Tibial nerve (tissue), 4 donors: ENCODE results near the gene GULP1.

Experiments used
- EP300 ChIP-seq, 2 donors: sonication (generic); formaldehyde crosslinking; IDR thresholded peaks; one replicate each; pipeline ENCODE4 v1.6.1; 2017; ENCODE audit warnings: antibody characterized with exemption in 2 of 2, mild to moderate bottlenecking in 1 of 2
- POLR2A ChIP-seq, 2 donors: fragments of 450-650 bp; IDR thresholded peaks; one replicate each; pipeline ENCODE4 v1.6.1; 2017; ENCODE audit warnings: antibody characterized with exemption in 2 of 2, mild to moderate bottlenecking in 2 of 2, moderate library complexity in 2 of 2
- TF ChIP-seq, protein P1 (sequence below), 5 experiments: fragments of 200-600 bp in 3 of 5; fragments of 450-650 bp in 2 of 5; sonication (generic) in 3 of 5; IDR thresholded peaks; one replicate each; pipeline ENCODE4 v1.5.1; 2016 to 2019; ENCODE audit warnings: antibody characterized with exemption in 5 of 5, mild to moderate bottlenecking in 3 of 5, moderate library complexity in 2 of 5

DNA sequence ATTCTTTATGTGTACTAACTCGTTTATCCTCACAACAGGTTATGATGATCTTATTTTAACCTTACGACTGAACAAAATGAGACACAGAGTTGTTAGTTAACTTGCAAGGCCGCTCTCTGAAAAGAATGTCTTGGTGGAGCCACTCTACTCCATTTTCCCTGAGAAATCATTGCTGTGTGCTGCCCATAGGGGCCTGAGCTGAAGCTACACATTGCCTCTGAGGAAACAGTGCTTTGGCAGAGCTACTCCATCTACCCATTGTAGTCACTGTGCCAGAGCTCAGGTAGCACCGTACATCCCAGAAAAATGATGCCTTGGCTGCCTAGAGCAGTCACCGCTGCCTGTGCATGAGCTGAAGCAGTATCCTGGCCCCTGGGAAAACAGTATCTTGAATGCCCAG is 61.6 kb downstream of the GULP1 start:
- TF ChIP-seq, protein P1, sequence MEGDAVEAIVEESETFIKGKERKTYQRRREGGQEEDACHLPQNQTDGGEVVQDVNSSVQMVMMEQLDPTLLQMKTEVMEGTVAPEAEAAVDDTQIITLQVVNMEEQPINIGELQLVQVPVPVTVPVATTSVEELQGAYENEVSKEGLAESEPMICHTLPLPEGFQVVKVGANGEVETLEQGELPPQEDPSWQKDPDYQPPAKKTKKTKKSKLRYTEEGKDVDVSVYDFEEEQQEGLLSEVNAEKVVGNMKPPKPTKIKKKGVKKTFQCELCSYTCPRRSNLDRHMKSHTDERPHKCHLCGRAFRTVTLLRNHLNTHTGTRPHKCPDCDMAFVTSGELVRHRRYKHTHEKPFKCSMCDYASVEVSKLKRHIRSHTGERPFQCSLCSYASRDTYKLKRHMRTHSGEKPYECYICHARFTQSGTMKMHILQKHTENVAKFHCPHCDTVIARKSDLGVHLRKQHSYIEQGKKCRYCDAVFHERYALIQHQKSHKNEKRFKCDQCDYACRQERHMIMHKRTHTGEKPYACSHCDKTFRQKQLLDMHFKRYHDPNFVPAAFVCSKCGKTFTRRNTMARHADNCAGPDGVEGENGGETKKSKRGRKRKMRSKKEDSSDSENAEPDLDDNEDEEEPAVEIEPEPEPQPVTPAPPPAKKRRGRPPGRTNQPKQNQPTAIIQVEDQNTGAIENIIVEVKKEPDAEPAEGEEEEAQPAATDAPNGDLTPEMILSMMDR (IDR thresholded peaks at IDR 0.05) = no peak
- TF ChIP-seq POLR2A (IDR thresholded peaks at IDR 0.05) = no peak
- no peak for TF ChIP-seq EP300 (IDR thresholded peaks at IDR 0.05)
